GM03348 (cell line): Measurements from ENCODE around the gene SLC51B.

Experiments
- DNase-seq: peaks from one replicate; pipeline ENCODE4 v3.0.0; 2012; ENCODE audit warnings: low spot score

SLC51B gene

GRCh38 chr15:65042776-65043327 lies 2.3 kb upstream of the SLC51B start:
- no peak for DNase-seq

DNA sequence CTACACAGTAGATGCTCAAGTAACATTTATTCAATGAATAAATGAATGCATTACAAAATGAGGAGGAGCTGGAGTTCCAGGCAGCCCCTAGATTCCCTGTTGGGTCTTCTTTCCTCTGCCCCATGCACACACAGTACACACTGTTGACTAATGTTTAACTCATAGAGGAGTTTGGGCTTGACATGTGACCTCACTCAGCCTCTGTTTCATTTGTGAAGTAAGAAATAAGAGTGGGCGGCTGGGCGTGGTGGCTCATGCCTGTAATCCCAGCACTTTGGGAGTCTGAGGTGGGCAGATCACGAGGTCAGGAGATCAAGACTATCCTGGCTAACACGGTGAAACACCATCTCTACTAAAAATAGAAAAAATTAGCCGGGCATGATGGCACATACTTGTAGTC lies 969 bp upstream of the SLC51B start:
- peak; percentile 31 for DNase-seq

DNA sequence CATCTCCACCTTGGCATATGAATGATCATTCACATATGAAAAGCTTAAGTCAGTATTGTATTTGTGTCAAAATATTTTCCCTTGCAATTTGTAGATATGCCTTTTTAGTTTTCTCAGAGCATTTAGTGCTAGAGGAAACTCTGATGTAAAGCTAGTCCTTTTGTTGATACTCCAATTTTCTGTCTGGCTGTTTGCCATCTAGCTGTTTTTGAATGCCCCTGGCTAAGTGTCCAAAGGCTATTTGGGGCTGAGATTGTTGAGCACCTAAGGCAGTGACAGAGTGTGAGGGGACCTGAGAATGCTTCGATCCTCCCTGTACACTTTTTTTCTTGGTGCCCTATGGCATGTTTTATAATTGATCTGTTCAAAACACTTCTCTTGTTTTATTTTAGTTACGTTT lies 3.1 kb downstream of the SLC51B start:
- DNase-seq = no peak

- DNase-seq = peak; percentile 99
Measured at GRCh38 chr15:65049418-65049840, 4.2 kb downstream of the SLC51B start.

- DNase-seq = no peak
Measured at GRCh38 chr15:65050270-65050669, 5.1 kb downstream of the SLC51B start.

GRCh38 chr15:65051266-65051665 lies 6.1 kb downstream of the SLC51B start:
- no peak for DNase-seq

GRCh38 chr15:65052956-65053355 lies 7.8 kb downstream of the SLC51B start:
- DNase-seq = no peak

DNA sequence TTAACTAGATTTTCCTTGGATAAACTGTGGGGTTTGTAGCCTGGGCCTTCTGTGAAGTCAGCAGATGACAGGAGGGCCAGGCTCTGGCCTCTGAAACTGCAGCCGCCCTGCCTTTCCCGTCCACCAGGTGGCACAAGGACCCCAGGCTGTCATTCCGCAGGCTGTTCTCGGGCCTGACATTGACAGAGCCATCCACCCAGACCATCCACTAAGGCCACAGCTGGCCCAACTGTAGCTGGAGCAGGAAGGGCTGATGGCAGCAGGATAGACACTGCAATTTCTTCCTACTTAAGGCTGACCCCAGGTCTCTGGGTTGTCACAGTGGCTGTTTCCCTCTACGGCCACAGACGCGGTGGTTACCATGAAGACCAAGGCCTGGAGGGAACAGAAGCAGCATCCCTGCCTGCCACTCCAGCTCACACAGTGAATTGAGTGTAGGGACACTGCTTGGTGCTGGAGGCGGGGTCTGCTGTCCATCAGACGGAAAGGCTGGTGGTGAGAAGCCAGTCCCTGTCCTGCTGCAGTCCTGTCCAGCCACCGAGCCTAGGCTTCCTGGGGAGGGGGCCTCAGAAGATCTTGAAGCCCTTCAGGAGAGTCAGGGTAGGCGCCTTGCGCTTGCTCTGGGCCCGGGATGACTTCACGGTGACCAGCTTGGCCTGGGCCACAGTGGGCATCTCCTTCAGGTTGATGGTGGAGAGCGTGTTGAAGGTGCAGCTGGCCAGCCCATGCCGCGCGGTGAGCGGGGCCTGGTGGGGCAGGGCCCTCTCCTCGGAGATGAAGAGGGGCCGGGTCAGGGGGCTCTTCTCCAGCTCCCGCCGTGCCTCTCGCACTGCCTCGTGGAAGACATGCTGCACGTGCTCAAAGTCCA lies 9.4 kb downstream of the SLC51B start:
- DNase-seq = peak; percentile 91

- peak; percentile 45 for DNase-seq
Measured at GRCh38 chr15:65055201-65055870, 10.1 kb downstream of the SLC51B start.

DNA sequence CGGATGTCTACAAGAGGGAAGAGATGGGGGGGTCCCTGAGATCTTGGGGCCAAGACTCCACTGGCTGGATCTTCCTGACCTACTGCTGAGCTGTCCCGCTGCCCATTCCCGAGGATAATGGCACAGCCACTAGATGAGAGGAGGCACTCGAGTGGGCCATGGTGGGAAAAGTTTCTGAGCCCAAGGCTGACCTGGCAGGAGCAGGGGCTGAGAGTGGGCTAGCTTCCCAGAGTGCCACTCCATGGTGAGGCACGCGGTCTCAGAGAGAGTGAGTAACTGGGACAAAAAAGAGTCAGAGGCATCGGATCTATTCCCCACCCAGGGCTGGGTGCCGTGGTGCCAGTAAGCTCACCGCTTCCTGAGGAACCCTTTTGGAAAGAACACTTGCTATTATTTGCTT lies 10.9 kb downstream of the SLC51B start:
- DNase-seq = no peak

GRCh38 chr15:65056868-65057548 lies 11.8 kb downstream of the SLC51B start:
- DNase-seq = no peak

DNA sequence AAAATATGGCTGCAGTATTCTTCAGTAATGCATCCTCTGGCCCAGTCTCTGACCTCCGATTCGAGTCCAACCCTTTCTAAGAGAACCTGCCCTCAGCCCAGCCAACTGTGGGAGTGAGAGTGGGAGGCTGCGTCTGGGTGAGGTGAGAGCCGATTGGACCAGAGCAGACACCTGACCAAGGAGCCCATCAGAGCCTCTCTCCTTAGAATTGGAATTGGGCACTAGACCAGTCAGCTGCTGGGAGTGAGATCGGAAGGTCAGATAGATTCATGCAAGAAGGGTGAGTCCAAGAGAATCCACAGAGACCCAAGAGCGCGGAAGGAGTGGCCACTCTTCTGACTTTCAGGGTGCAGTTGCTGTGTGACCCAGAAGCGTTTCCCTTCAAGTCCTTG lies 12.4 kb downstream of the SLC51B start:
- no peak for DNase-seq

DNA sequence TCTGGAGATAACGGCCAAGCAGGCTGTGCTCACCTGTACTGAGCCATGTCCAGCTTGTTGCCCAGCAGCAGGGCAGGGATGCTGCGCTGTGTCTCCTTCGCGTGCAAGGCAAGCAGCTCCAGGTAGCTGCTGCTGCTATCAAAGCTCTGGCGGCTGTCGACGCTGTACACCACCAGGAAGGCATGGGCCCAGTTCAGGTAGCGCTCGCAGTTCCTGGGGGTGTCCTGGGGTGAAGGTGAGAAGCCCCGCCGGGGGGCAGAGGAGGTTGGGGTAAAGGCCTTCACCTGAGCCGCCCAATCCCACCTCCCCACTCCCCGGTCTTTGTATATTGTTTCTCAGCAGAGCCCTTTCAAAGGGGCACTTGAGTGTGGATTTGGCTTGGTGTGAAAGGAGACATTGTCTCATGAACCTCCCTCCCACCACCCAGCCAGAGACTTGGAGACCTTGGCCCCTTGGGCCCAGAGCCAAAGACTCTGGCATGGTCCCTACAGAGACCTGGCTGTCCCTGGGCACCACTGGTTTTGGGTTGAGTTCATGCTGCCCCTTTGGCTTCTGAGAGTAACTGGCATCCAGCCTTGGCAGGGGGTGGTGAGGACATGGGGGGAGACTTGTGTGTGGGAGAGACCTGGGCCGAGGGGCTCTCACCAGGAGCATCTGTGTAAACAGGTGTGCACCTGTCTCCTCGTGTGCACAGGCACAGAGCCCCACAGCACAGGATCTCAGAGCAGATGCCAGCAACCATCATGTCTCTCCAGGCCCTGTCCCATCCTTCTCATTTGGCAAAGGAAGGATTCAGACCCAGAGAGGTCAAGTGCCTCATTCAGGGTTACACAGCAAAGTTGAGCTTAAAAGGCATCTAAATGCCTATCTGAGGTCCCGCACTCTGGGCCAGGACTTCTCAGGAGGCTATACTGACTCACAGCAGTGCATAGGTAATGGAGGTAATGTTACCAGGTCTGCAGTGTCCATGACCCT lies 13.5 kb downstream of the SLC51B start:
- no peak for DNase-seq

DNA sequence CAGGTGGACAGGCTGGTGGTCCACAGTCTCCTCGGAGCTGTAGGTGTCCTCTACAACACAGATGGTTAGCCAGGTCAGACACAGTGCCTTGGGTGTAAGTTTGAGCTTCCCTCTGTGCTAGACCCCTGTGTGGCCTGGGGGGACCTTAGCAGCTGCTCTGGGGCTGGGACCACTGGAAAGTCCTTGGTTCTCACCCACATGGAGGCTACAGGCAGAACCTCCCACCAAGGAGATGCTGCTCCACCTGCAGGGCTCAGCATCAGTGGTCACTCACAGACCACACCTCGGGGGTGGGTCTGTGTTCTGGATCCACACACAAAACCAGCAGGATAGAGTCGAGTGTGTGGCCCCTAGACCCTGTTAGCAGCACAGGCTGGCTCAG lies 14.2 kb downstream of the SLC51B start:
- no peak for DNase-seq

DNA sequence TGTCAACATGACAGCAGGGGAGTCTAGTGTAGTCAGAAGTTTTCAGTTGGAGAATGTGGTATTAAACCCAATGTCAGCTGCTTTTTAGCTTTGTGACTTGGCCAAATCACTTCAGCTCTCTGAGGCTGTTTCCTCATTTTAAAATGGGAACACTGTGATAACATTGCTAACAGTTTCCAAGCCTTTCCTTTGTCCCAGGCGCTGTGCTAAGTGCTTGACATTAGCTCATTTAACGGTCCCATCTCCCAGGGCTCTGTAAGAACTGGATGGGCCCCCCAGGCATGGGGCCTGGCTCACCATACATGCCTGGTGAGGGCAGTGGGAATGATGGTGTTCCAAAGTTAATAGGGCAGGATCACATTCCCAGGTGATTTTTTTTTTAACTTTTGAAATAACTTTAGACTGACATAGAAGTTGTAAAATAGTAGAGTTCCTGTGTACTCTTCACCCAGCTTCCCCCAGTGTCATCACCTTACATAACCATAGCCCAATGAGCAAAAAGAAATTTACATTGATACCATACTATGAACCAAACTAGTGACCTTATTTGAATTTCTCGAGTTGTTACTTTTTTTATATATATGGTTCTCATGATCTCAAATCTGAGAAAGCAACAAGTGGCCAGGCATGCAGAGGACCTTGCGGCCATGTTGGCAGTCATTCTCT lies 14.9 kb downstream of the SLC51B start:
- DNase-seq = no peak

DNA sequence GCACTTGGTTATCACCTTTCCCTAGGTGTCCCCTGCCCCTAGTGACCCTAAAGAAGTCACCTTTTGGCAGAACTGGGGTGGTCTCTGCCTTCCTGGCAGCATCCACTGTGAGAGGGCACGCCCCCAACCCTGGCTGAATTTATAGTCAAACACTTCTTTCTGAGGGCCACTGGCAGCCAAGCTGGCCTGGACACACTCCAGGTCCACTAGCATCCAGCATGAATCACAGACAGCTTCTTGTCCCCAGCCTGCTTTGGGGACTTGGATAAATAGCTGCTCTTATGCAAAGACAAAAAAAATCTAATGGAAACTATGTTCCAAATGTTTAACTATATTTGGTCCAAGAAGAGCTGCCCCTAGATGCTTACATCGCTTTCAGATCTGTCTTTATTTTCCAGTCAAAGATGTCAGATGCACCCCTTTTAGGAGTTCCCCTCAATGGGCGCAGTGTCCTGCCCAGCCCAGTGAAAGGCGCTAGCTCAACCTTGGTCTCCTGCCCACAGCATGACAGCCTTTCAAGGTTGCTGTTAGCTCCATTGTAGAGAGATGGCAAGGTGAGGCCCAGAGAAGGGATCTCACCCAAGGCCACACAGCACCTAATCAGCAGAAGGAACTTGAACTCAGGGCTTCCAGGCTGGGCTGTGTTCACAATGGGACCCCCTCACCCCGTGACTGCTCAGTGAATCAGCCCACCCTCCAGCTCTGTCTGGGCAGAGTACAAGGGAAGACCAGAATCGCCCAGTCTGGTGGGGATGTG lies 15.6 kb downstream of the SLC51B start:
- no peak for DNase-seq

- DNase-seq = no peak
Measured at GRCh38 chr15:65062061-65062460, 16.9 kb downstream of the SLC51B start.

- no peak for DNase-seq
Measured at GRCh38 chr15:65062726-65063125, 17.5 kb downstream of the SLC51B start.

GRCh38 chr15:65066001-65066634 lies 20.9 kb downstream of the SLC51B start:
- DNase-seq = no peak
